Measurements from ENCODE around the gene SLC2A4. TPM values are rescaled to one million over a fixed set of nuclear protein-coding genes. Genes with fewer than 3 reads are reported as not detected.

SLC2A4 gene
- total RNA-seq, 1 donor from 2014 or later = 0.42 TPM

DNA sequence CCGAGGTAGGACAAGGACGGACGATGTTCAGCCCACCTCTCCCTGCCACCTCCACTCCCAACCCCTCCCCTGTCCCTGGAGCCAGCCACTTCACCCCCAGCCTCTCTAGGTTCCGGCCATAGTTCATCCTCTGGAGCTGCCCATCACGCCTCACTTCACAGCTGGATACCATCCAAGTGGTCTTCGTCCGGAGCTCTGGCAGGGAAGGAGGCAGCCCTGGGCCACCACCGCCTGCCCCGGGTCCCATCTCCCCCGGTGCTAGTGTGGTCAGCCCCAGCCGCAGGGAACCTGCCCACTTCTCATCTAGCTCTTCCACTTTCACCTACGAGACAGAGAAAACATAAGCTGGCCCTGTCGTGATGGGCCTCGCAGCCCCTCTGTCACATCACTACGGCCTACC is 39.9 kb downstream of the SLC2A4 start:
- Mint-ChIP-seq H3K9me3 (ENCODE audit: unreplicated experiment) (peaks cover under 1% of the 10 kb centered on the region), H3K4me1 (ENCODE audit: low read depth, unreplicated experiment) (peaks cover under 1% of the 10 kb centered on the region), H3K4me3 (ENCODE audit: unreplicated experiment) (peak overlapping the region; percentile 30), H3K27ac (ENCODE audit: unreplicated experiment) (no peak overlapping the region), H3K27me3 (ENCODE audit: unreplicated experiment) (peaks cover 3% of the 10 kb centered on the region), H3K36me3 (ENCODE audit: unreplicated experiment) (no peaks in the 10 kb centered on the region)
- DNase-seq = no peak
- TF ChIP-seq, protein P1, sequence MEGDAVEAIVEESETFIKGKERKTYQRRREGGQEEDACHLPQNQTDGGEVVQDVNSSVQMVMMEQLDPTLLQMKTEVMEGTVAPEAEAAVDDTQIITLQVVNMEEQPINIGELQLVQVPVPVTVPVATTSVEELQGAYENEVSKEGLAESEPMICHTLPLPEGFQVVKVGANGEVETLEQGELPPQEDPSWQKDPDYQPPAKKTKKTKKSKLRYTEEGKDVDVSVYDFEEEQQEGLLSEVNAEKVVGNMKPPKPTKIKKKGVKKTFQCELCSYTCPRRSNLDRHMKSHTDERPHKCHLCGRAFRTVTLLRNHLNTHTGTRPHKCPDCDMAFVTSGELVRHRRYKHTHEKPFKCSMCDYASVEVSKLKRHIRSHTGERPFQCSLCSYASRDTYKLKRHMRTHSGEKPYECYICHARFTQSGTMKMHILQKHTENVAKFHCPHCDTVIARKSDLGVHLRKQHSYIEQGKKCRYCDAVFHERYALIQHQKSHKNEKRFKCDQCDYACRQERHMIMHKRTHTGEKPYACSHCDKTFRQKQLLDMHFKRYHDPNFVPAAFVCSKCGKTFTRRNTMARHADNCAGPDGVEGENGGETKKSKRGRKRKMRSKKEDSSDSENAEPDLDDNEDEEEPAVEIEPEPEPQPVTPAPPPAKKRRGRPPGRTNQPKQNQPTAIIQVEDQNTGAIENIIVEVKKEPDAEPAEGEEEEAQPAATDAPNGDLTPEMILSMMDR (IDR thresholded peaks at IDR 0.05; ENCODE audit: partially characterized antibody, unreplicated experiment) = no peak

DNA sequence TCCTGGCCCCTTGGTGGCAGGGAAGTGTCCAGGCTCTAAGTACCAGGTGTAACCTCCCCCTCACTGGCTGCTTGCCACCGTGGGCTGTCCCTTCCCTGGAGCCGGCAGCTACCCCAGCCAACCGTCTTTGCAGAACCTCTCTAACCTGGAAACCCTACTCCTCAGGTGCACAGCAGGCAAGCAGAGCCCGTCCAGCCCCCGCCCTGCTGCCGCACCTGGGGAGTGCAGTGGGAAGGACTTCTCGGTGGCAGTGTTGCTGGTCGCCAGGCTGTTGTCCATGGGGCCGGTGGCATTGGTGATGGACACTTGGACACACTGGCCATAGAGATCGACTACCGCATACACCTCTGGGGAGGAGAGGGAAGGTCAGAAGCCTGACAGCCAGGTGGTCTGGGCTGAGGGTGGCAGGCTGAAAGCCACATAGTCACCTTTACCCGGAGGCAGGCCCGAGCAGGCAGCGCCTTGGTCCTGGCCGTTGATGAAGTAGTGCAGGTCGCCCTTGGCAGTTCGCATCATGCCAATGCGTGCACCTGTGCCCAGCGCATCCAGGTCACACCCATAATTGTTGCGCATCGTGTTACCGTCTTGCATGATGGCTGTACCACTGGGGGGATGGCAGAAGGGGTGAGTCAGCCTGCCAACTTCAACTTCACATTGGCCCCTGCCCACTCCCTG is 41.1 kb downstream of the SLC2A4 start:
- Mint-ChIP-seq H3K27ac (ENCODE audit: unreplicated experiment) (no peak overlapping the region), H3K4me3 (ENCODE audit: unreplicated experiment) (no peak overlapping the region), H3K4me1 (ENCODE audit: low read depth, unreplicated experiment) (no peaks in the 10 kb centered on the region), H3K9me3 (ENCODE audit: unreplicated experiment) (no peaks in the 10 kb centered on the region), H3K36me3 (ENCODE audit: unreplicated experiment) (no peaks in the 10 kb centered on the region), H3K27me3 (ENCODE audit: unreplicated experiment) (peaks cover 2% of the 10 kb centered on the region)
- DNase-seq = no peak
- TF ChIP-seq, protein P1 (IDR thresholded peaks at IDR 0.05; ENCODE audit: partially characterized antibody, unreplicated experiment) = no peak

- Mint-ChIP-seq H3K27ac (ENCODE audit: unreplicated experiment) (no peak overlapping the region), H3K27me3 (ENCODE audit: unreplicated experiment) (peaks cover 4% of the 10 kb centered on the region), H3K36me3 (ENCODE audit: unreplicated experiment) (no peaks in the 10 kb centered on the region), H3K4me1 (ENCODE audit: low read depth, unreplicated experiment) (peaks cover 8% of the 10 kb centered on the region), H3K9me3 (ENCODE audit: unreplicated experiment) (peaks cover 3% of the 10 kb centered on the region), H3K4me3 (ENCODE audit: unreplicated experiment) (no peak overlapping the region)
- TF ChIP-seq, protein P1 (IDR thresholded peaks at IDR 0.05; ENCODE audit: partially characterized antibody, unreplicated experiment) = peak; percentile 92
- peak; percentile 86 for DNase-seq
Measured at GRCh38 chr17:7323731-7324437, 42.4 kb downstream of the SLC2A4 start.

DNA sequence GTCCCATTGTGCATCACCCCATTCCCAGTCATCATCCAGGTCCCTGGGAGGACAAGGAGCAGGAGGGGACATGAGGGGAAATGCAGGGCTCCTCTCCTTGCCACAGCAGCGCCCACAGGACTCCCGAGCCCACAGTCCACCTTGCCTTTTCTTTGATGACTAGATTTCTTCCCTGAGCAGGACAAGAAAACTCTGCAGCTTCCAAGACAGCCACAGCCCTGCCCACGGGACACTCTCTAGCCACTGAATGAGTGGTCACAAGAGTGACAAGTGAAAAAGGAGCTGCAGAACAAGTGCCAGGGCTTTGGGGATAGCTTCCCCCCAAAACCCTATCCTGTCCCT is 42.9 kb downstream of the SLC2A4 start:
- TF ChIP-seq, protein P1 (IDR thresholded peaks at IDR 0.05; ENCODE audit: partially characterized antibody, unreplicated experiment) = no peak
- H3K4me3 Mint-ChIP-seq (ENCODE audit: unreplicated experiment) = no peak overlapping the region
- peaks cover 4% of the 10 kb centered on the region for H3K27me3 Mint-ChIP-seq (ENCODE audit: unreplicated experiment)
- H3K9me3 Mint-ChIP-seq (ENCODE audit: unreplicated experiment) = peaks cover 4% of the 10 kb centered on the region
- no peaks in the 10 kb centered on the region for H3K36me3 Mint-ChIP-seq (ENCODE audit: unreplicated experiment)
- H3K4me1 Mint-ChIP-seq (ENCODE audit: low read depth, unreplicated experiment) = peaks cover 8% of the 10 kb centered on the region
- DNase-seq = no peak
- H3K27ac Mint-ChIP-seq (ENCODE audit: unreplicated experiment) = no peak overlapping the region

GRCh38 chr17:7325031-7325528 is 43.6 kb downstream of the SLC2A4 start:
- peaks cover 5% of the 10 kb centered on the region for H3K9me3 Mint-ChIP-seq (ENCODE audit: unreplicated experiment)
- H3K4me1 Mint-ChIP-seq (ENCODE audit: low read depth, unreplicated experiment) = peaks cover 8% of the 10 kb centered on the region
- TF ChIP-seq, protein P1 (IDR thresholded peaks at IDR 0.05; ENCODE audit: partially characterized antibody, unreplicated experiment) = no peak
- peaks cover 4% of the 10 kb centered on the region for H3K27me3 Mint-ChIP-seq (ENCODE audit: unreplicated experiment)
- H3K4me3 Mint-ChIP-seq (ENCODE audit: unreplicated experiment) = no peak overlapping the region
- no peaks in the 10 kb centered on the region for H3K36me3 Mint-ChIP-seq (ENCODE audit: unreplicated experiment)
- DNase-seq = no peak
- H3K27ac Mint-ChIP-seq (ENCODE audit: unreplicated experiment) = no peak overlapping the region

All from glutamatergic neuron (in vitro differentiated cells).